Right lobe of liver (tissue), 4 donors: ENCODE data around the gene ROGDI.

ENCODE experiments used
- POLR2A ChIP-seq: fragments of 450-650 bp; IDR thresholded peaks from one replicate; pipeline ENCODE4 v1.6.1; 2017; ENCODE audit warnings: antibody characterized with exemption, mild to moderate bottlenecking
- TF ChIP-seq, protein P1 (sequence below), 4 donors: fragments of 200-600 bp in 3 of 4; fragments of 450-650 bp in 1 of 4; IDR thresholded peaks; one replicate each; pipeline versions ENCODE4 v1.5.1 to v1.8.0; 2016 to 2022; ENCODE audit warnings: antibody characterized with exemption in 4 of 4, mild to moderate bottlenecking in 2 of 4
- donor health status: DM: no; HTN: no; CAD: no.
- donor health status: DM: no; HTN: no; CAD: no.
- donor health status: DM: no; HTN: yes; CAD: no.

GRCh38 chr16:4795828-4796572 is 6.4 kb downstream of the ROGDI start:
- TF ChIP-seq, protein P1, sequence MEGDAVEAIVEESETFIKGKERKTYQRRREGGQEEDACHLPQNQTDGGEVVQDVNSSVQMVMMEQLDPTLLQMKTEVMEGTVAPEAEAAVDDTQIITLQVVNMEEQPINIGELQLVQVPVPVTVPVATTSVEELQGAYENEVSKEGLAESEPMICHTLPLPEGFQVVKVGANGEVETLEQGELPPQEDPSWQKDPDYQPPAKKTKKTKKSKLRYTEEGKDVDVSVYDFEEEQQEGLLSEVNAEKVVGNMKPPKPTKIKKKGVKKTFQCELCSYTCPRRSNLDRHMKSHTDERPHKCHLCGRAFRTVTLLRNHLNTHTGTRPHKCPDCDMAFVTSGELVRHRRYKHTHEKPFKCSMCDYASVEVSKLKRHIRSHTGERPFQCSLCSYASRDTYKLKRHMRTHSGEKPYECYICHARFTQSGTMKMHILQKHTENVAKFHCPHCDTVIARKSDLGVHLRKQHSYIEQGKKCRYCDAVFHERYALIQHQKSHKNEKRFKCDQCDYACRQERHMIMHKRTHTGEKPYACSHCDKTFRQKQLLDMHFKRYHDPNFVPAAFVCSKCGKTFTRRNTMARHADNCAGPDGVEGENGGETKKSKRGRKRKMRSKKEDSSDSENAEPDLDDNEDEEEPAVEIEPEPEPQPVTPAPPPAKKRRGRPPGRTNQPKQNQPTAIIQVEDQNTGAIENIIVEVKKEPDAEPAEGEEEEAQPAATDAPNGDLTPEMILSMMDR (IDR thresholded peaks at IDR 0.05), result no peak
- no peak for TF ChIP-seq POLR2A
